ENCODE results near the gene KLK6.

KLK6 gene

DNA sequence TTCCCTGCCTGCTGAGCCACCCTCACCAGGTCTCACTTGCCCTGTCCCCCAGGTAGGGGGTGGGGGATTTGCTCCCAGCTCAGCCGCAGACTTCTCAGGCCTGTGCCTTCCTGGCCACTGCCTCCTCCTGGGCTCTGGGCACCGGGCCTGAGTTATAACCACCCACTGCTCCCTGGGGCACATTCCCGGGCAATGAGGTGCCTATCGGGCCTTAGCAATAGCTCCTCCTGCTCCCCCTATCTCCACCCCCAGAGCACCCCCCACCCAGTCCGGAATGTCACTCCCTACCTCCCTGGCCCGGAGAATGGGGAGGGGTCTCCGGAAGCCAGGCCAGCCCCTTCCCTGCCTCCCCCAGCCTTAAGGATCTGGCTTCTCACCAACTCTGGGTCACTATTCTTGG is 16.5 kb downstream of the KLK6 start, which contains the start of gene KLK5:
Gene KLK5, minus strand, starts transcription at position 129 of the 400 bp plus-strand sequence. CDS start 381 bp downstream, outside the sequence.
- Histone ChIP-seq H3K18ac (ENCODE audit: low read length) (no peak within 1 kb of the TSS), H3K79me2 (ENCODE audit: control insufficient read depth, insufficient read depth, low read length, poor library complexity) (no peaks in the 10 kb centered on the region), H3K27me3 (ENCODE audit: insufficient read depth, low read length) (no peaks in the 10 kb centered on the region), H3K9ac (ENCODE audit: low read length) (no peak within 1 kb of the TSS), H3K4me2 (ENCODE audit: low read length) (no peak within 1 kb of the TSS), H2BK12ac (ENCODE audit: low read length) (no peak within 1 kb of the TSS), H2AK5ac (ENCODE audit: low read length) (no peak within 1 kb of the TSS), H4K12ac (ENCODE audit: low read depth, low read length) (no peak within 1 kb of the TSS), H2BK5ac (ENCODE audit: low read depth, low read length, poor library complexity) (no peak within 1 kb of the TSS), H3K9me3 (ENCODE audit: insufficient read depth, low read depth, low read length) (peaks cover 6% of the 10 kb centered on the region), H3K4me3 (ENCODE audit: low read depth, low read length) (no peak within 1 kb of the TSS), H3K27ac (ENCODE audit: low read depth, low read length) (no peak within 1 kb of the TSS), H3K79me1 (ENCODE audit: low read length) (no peaks in the 10 kb centered on the region), H3K4ac (ENCODE audit: low read depth, low read length) (no peak within 1 kb of the TSS), H2AFZ (ENCODE audit: insufficient read depth, low read length, poor library complexity) (no peak within 1 kb of the TSS), H4K91ac (ENCODE audit: low read depth, low read length) (no peak within 1 kb of the TSS), H2BK120ac (ENCODE audit: insufficient read depth, low read length, poor library complexity) (no peak within 1 kb of the TSS), H3K14ac (ENCODE audit: low read length) (no peak within 1 kb of the TSS), H3K23ac (ENCODE audit: low read length) (no peak within 1 kb of the TSS), H4K8ac (ENCODE audit: low read depth, low read length) (no peak within 1 kb of the TSS), H3K36me3 (ENCODE audit: control insufficient read depth in 1 of 2, insufficient read depth in 2 of 2, low read length in 2 of 2) (no peaks in the 10 kb centered on the region), H3K4me1 (ENCODE audit: control insufficient read depth in 1 of 2, insufficient read depth in 2 of 2, low read length in 2 of 2) (no peaks in the 10 kb centered on the region)
- no peak for DNase-seq
- no CpG with 5 or more reads among the region's 7 CpGs for WGBS (ENCODE audit: extremely low coverage, insufficient coverage, insufficient read length)

DNA sequence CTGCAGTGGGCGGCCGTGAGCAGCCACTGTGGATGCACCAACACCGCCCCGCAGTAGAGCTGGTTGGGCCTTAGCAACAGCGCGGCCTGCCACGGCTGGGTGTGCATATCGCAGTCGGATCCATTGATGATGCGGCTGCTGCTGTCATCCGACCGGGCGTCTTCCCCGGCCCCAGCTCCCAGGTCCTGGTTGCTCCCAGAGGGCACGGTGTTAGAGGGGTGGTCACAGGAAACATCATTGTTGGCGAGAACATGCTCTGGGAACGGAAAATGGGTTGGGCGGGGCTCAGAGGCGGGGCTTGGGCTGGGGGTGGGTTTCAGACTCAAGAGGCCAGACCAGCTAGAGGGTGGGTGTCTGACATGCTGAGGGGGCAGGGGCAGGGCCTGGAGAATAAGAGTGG is 19.5 kb downstream of the KLK6 start:
- Histone ChIP-seq H3K4me1 (ENCODE audit: control insufficient read depth in 1 of 2, insufficient read depth in 2 of 2, low read length in 2 of 2) (no peaks in the 10 kb centered on the region), H3K4ac (ENCODE audit: low read depth, low read length) (no peak overlapping the region), H3K27ac (ENCODE audit: low read depth, low read length) (no peak overlapping the region), H2BK5ac (ENCODE audit: low read depth, low read length, poor library complexity) (no peak overlapping the region), H3K9ac (ENCODE audit: low read length) (no peak overlapping the region), H2AFZ (ENCODE audit: insufficient read depth, low read length, poor library complexity) (no peak overlapping the region), H3K27me3 (ENCODE audit: insufficient read depth, low read length) (no peaks in the 10 kb centered on the region), H4K91ac (ENCODE audit: low read depth, low read length) (no peak overlapping the region), H3K36me3 (ENCODE audit: control insufficient read depth in 1 of 2, insufficient read depth in 2 of 2, low read length in 2 of 2) (no peaks in the 10 kb centered on the region), H3K9me3 (ENCODE audit: insufficient read depth, low read depth, low read length) (peaks cover 6% of the 10 kb centered on the region), H3K79me2 (ENCODE audit: control insufficient read depth, insufficient read depth, low read length, poor library complexity) (no peaks in the 10 kb centered on the region), H3K79me1 (ENCODE audit: low read length) (no peaks in the 10 kb centered on the region), H3K4me2 (ENCODE audit: low read length) (no peak overlapping the region), H3K23ac (ENCODE audit: low read length) (no peak overlapping the region), H3K4me3 (ENCODE audit: low read depth, low read length) (no peak overlapping the region), H2AK5ac (ENCODE audit: low read length) (no peak overlapping the region), H2BK12ac (ENCODE audit: low read length) (no peak overlapping the region), H3K18ac (ENCODE audit: low read length) (no peak overlapping the region), H4K12ac (ENCODE audit: low read depth, low read length) (no peak overlapping the region), H2BK120ac (ENCODE audit: insufficient read depth, low read length, poor library complexity) (no peak overlapping the region), H3K14ac (ENCODE audit: low read length) (no peak overlapping the region), H4K8ac (ENCODE audit: low read depth, low read length) (no peak overlapping the region)
- DNase-seq = no peak
- no CpG with 5 or more reads among the region's 19 CpGs for WGBS (ENCODE audit: extremely low coverage, insufficient coverage, insufficient read length)

DNA sequence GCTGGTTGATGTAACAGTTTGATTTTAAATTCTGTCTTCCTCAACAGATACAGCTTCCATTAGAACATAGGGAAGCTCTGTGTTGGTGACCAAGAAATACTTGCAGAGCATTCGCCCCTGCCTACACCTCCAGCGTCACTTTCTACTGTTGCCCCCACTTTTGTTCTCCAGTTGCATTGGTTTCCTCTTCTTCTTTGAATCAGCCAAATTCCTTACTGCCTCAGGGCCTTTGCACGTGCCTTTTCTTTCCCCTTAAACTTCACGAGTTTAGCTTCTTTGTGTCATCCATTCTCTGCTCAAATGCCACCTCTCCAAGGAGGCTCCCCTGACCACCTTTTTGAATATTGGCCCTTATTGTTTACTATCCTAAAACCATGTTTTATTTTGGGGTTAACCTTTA is 22.3 kb downstream of the KLK6 start:
- H3K14ac ChIP-seq (ENCODE audit: low read length) = no peak overlapping the region
- H2AFZ ChIP-seq (ENCODE audit: insufficient read depth, low read length, poor library complexity) = no peak overlapping the region
- no peak overlapping the region for H3K27ac ChIP-seq (ENCODE audit: low read depth, low read length)
- peaks cover 0 to 3% of the 10 kb centered on the region in 2 experiments for H3K4me1 ChIP-seq (ENCODE audit: control insufficient read depth in 1 of 2, insufficient read depth in 2 of 2, low read length in 2 of 2)
- DNase-seq = no peak
- H2BK12ac ChIP-seq (ENCODE audit: low read length) = no peak overlapping the region
- no CpG with 5 or more reads among the region's 4 CpGs for WGBS (ENCODE audit: extremely low coverage, insufficient coverage, insufficient read length)
- H4K12ac ChIP-seq (ENCODE audit: low read depth, low read length) = no peak overlapping the region
- no peak overlapping the region for H2BK120ac ChIP-seq (ENCODE audit: insufficient read depth, low read length, poor library complexity)
- H3K4me2 ChIP-seq (ENCODE audit: low read length) = no peak overlapping the region
- no peaks in the 10 kb centered on the region for H3K27me3 ChIP-seq (ENCODE audit: insufficient read depth, low read length)
- no peak overlapping the region for H3K23ac ChIP-seq (ENCODE audit: low read length)
- no peaks in the 10 kb centered on the region for H3K79me2 ChIP-seq (ENCODE audit: control insufficient read depth, insufficient read depth, low read length, poor library complexity)
- H3K4me3 ChIP-seq (ENCODE audit: low read depth, low read length) = no peak overlapping the region
- peak overlapping the region; percentile 47 for H3K9ac ChIP-seq (ENCODE audit: low read length)
- no peak overlapping the region for H2AK5ac ChIP-seq (ENCODE audit: low read length)
- H4K91ac ChIP-seq (ENCODE audit: low read depth, low read length) = no peak overlapping the region
- no peak overlapping the region for H2BK5ac ChIP-seq (ENCODE audit: low read depth, low read length, poor library complexity)
- no peak overlapping the region for H3K4ac ChIP-seq (ENCODE audit: low read depth, low read length)
- no peak overlapping the region for H3K18ac ChIP-seq (ENCODE audit: low read length)
- H3K36me3 ChIP-seq (ENCODE audit: control insufficient read depth in 1 of 2, insufficient read depth in 2 of 2, low read length in 2 of 2) = no peaks in the 10 kb centered on the region
- H3K79me1 ChIP-seq (ENCODE audit: low read length) = no peaks in the 10 kb centered on the region
- H4K8ac ChIP-seq (ENCODE audit: low read depth, low read length) = no peak overlapping the region
- H3K9me3 ChIP-seq (ENCODE audit: insufficient read depth, low read depth, low read length) = peaks cover 5% of the 10 kb centered on the region

DNA sequence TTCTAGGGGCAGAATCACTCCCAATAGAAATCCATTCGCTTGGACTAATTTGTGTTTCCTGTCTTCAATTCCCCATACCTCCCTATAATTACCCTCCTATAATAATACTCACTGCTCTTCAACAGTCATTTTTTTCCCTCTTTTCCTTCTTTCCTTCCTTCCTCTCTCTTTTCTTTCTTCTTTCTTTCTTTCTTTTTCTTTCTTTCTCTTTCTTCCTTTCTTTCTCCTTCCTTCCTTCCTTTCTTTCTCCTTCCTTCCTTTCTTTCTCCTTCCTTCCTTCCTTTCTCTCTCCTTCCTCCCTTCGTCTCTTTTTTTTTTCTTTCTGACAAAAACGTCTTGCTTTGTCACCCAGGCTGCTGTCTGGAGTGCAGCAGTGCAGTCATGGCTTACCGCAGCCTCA is 24.6 kb downstream of the KLK6 start:
- Histone ChIP-seq H3K4ac (ENCODE audit: low read depth, low read length) (no peak overlapping the region), H3K23ac (ENCODE audit: low read length) (no peak overlapping the region), H4K91ac (ENCODE audit: low read depth, low read length) (no peak overlapping the region), H4K12ac (ENCODE audit: low read depth, low read length) (no peak overlapping the region), H3K4me1 (ENCODE audit: control insufficient read depth in 1 of 2, insufficient read depth in 2 of 2, low read length in 2 of 2) (peaks cover 0 to 3% of the 10 kb centered on the region in 2 experiments), H3K14ac (ENCODE audit: low read length) (no peak overlapping the region), H3K9ac (ENCODE audit: low read length) (no peak overlapping the region), H3K36me3 (ENCODE audit: control insufficient read depth in 1 of 2, insufficient read depth in 2 of 2, low read length in 2 of 2) (no peaks in the 10 kb centered on the region), H2BK12ac (ENCODE audit: low read length) (no peak overlapping the region), H3K79me2 (ENCODE audit: control insufficient read depth, insufficient read depth, low read length, poor library complexity) (no peaks in the 10 kb centered on the region), H3K4me3 (ENCODE audit: low read depth, low read length) (no peak overlapping the region), H3K27me3 (ENCODE audit: insufficient read depth, low read length) (no peaks in the 10 kb centered on the region), H3K9me3 (ENCODE audit: insufficient read depth, low read depth, low read length) (no peaks in the 10 kb centered on the region), H2AFZ (ENCODE audit: insufficient read depth, low read length, poor library complexity) (no peak overlapping the region), H4K8ac (ENCODE audit: low read depth, low read length) (no peak overlapping the region), H3K79me1 (ENCODE audit: low read length) (no peaks in the 10 kb centered on the region), H2BK5ac (ENCODE audit: low read depth, low read length, poor library complexity) (no peak overlapping the region), H3K18ac (ENCODE audit: low read length) (no peak overlapping the region), H2AK5ac (ENCODE audit: low read length) (no peak overlapping the region), H2BK120ac (ENCODE audit: insufficient read depth, low read length, poor library complexity) (no peak overlapping the region), H3K4me2 (ENCODE audit: low read length) (no peak overlapping the region), H3K27ac (ENCODE audit: low read depth, low read length) (no peak overlapping the region)
- no peak for DNase-seq
- no CpG with 5 or more reads among the region's 4 CpGs for WGBS (ENCODE audit: extremely low coverage, insufficient coverage, insufficient read length)

Measured in trophoblast cell (in vitro differentiated cells and primary cell).